ENCODE results near the gene RNF130. TPM values are rescaled to one million over a fixed set of nuclear protein-coding genes. Genes with fewer than 3 reads are reported as not detected.

Gene RNF130
- total RNA-seq, 1 donor from 2014 or later = 86.7 TPM

DNA sequence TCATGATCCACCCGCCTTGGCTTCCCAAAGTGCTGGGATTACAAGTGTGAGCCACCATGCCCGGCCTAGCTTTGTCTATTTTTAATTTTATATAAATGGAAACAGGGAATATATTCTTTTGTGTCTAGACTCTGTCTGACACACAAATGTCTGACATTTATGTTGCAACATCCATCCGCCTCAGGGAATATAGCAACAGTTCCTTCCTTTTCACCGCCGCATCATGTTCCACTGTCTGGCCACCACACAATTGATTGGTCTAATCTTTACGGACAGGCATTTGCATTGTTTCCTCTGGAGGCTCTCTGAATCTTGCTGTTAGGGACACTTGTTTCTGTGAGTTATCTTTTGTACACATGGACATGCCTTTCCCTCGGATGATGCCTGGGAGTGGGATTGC lies 143.7 kb downstream of the RNF130 start:
- TF ChIP-seq, protein P1, sequence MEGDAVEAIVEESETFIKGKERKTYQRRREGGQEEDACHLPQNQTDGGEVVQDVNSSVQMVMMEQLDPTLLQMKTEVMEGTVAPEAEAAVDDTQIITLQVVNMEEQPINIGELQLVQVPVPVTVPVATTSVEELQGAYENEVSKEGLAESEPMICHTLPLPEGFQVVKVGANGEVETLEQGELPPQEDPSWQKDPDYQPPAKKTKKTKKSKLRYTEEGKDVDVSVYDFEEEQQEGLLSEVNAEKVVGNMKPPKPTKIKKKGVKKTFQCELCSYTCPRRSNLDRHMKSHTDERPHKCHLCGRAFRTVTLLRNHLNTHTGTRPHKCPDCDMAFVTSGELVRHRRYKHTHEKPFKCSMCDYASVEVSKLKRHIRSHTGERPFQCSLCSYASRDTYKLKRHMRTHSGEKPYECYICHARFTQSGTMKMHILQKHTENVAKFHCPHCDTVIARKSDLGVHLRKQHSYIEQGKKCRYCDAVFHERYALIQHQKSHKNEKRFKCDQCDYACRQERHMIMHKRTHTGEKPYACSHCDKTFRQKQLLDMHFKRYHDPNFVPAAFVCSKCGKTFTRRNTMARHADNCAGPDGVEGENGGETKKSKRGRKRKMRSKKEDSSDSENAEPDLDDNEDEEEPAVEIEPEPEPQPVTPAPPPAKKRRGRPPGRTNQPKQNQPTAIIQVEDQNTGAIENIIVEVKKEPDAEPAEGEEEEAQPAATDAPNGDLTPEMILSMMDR (IDR thresholded peaks at IDR 0.05) = no peak
- no peak for DNase-seq (ENCODE audit: low spot score in 2 of 2)
- Histone ChIP-seq H3K4me1 (no peaks in the 10 kb centered on the region), H3K36me3 (no peaks in the 10 kb centered on the region), H3K9me3 (no peaks in the 10 kb centered on the region), H3K4me3 (no peak overlapping the region), H3K27me3 (no peaks in the 10 kb centered on the region), H3K27ac (no peak overlapping the region)
- intact Hi-C loops (cut with DNase I) = no loop called here

DNA sequence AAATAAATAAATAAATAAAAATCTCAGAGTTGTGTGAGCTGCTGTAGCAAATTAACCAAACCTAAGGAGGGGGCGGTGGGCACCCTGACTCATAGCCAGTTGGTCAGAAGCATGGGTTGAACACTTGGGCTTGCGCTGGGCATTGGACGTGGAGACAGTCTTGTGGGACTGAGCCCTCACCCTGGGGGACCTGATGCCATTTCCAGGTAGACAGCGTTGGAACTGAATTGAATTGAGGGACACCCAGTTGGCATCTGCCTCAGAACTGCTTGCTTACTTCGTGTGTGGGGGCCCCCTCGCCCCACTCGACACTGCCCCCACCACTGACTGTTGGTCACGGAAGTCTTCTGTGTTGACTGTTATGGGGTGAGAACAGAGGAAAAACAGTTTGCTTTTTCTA lies 144.9 kb downstream of the RNF130 start:
- intact Hi-C loops (cut with DNase I) = no loop called here
- Histone ChIP-seq H3K9me3 (no peaks in the 10 kb centered on the region), H3K4me3 (no peak overlapping the region), H3K27ac (no peak overlapping the region), H3K36me3 (no peaks in the 10 kb centered on the region), H3K4me1 (no peaks in the 10 kb centered on the region), H3K27me3 (no peaks in the 10 kb centered on the region)
- DNase-seq (ENCODE audit: low spot score in 2 of 2) = no peak
- TF ChIP-seq, protein P1 (IDR thresholded peaks at IDR 0.05) = no peak

DNA sequence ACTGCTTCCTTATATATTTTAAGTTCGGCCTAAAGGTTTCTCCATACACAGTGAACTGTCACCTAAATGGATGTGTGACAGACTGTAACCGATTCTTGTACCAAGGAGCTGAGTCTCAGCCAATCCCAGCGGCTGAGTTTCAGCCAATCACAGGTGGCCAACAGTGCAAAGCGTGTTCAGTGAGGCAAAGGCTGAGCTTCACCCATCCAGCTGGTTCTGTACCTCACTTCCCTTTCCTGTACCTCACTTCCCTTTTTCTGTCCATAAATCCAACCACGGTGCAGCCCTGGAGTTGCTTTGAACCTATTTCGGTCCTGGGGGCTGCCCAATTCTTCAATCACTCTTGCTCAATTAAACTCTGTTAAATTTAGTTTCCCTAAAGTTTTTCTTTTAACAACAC lies 148.1 kb downstream of the RNF130 start:
- TF ChIP-seq, protein P1 (IDR thresholded peaks at IDR 0.05) = no peak
- no peaks in the 10 kb centered on the region for H3K4me1 ChIP-seq
- no peak overlapping the region for H3K27ac ChIP-seq
- no peak for DNase-seq (ENCODE audit: low spot score in 2 of 2)
- no peak overlapping the region for H3K4me3 ChIP-seq
- H3K9me3 ChIP-seq = no peaks in the 10 kb centered on the region
- intact Hi-C loops (cut with DNase I) = no loop called here
- H3K36me3 ChIP-seq = no peaks in the 10 kb centered on the region
- H3K27me3 ChIP-seq = no peaks in the 10 kb centered on the region

DNA sequence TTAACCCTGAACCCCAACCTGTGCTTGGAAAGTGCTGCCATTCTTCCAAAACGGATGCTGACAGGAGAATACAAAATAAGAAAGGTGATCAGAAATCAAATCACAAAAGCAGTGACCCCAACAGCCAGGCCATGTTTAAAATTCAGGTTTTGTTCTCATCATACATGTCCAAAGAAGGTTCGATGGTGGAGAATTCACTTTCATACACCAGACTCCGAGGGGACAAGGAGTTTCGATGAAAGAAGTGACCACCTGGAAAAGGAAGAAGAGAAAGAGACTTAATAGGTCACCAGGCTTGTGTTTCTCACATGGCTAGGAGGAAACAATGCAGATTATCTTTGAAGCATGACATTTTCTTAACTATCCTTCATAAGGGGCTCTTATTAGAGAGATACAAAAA lies 151.4 kb downstream of the RNF130 start:
- intact Hi-C loops (cut with DNase I) = no loop called here

DNA sequence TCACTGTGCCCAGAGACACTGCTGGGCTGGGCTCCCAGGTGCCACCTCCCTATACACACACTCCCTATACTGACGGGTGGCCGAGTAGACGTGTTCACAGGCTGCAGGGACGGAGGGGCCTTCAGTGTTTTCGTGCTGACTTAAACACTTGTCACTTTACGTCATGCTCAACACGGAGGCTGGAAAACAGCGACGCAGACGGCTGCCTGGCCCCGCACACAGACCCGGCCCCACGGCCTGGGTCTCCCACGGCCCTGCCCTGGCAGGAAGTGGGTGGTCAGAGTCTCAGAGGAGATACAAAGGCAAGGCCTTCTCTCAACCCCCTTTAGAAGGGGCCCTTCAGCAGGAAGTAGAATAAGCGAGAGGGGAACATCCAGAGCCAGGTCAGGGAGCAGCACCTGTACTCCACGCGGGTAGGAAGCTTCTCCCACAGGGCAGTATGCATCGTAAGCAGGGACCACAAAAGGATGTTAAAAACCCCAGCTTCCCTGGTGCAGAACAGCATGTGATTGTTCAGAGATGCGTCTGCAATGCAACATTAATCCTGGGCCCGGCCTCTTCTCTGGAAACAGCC lies 152.0 kb downstream of the RNF130 start:
- no peak for DNase-seq (ENCODE audit: low spot score in 2 of 2)
- no peaks in the 10 kb centered on the region for H3K4me1 ChIP-seq
- TF ChIP-seq, protein P1 (IDR thresholded peaks at IDR 0.05) = no peak
- H3K27ac ChIP-seq = no peak overlapping the region
- no peaks in the 10 kb centered on the region for H3K9me3 ChIP-seq
- no peaks in the 10 kb centered on the region for H3K27me3 ChIP-seq
- H3K4me3 ChIP-seq = no peak overlapping the region
- H3K36me3 ChIP-seq = no peaks in the 10 kb centered on the region
- intact Hi-C loops (cut with DNase I) = no loop called here

More for the DNA sequence above, 151.4 kb downstream of the RNF130 start:
- H3K36me3 ChIP-seq = no peaks in the 10 kb centered on the region
- no peaks in the 10 kb centered on the region for H3K9me3 ChIP-seq
- H3K27ac ChIP-seq = no peak overlapping the region
- no peaks in the 10 kb centered on the region for H3K27me3 ChIP-seq
- no peaks in the 10 kb centered on the region for H3K4me1 ChIP-seq
- no peak for DNase-seq (ENCODE audit: low spot score in 2 of 2)
- no peak overlapping the region for H3K4me3 ChIP-seq
- TF ChIP-seq, protein P1 (IDR thresholded peaks at IDR 0.05) = no peak
